Activated CD4-positive, alpha-beta T cell treated with anti-CD3 and anti-CD28 coated beads, Interleukin-2, amount 50 U/mL, for 48 hours (primary cell): ENCODE results near the gene ZFP57.

Experiments used
- DNase-seq, 2 experiments: peaks; one replicate each; pipeline ENCODE4 v3.0.0-alpha.2; 2020

Gene ZFP57

GRCh38 chr6:29651413-29652197, 29.3 kb downstream of the ZFP57 start:
- DNase-seq: no peak

DNA sequence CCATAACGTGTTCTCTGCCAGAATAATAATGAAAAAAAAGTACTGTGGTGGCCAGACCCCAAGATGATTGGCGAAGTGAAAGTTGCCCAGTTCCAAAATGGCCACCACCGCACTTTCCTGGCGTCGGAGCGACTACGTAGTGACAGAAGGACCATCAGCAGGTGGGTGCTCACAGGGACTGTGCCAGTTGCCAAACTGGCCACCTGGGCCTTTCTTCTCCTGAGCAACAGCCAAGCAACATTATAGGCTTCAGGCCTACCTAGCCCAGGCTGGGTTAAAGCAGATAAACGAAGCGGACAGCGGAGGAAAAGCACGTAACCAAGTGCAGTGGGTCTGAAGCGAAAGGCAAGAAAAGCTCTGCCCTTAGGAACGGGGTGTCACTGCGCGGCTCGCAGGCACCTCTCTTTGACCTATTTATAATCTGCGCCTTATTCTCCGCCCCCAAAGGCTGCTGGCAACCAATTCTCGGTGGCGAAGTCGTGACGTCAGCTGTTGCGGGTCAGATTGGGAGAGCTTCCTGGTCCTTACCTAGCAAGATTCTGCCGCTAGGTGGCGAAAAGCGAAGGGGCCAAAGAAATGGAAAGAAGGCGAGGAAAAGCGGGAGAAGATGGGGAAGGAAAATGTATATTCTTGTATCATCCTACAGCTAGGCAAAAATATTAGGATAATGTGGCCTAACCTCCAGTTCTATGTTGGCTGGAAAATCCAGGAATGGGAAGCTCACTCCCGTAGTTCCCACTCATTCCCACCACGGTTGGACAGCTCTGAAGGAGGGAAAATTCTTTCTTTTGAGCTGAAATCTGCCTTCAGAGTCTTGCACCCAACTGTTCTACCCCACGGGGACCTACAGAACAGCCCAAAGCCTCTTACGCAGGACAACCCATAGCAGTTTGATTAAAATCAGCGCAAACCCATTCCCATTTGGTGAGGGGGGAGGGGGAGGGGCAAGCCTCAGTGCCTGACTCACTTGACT, 31.0 kb downstream of the ZFP57 start:
- peak; percentile 98 to 99 for DNase-seq

GRCh38 chr6:29647927-29648642, 32.9 kb downstream of the ZFP57 start:
- no peak for DNase-seq

- DNase-seq: no peak
These were observed 39.4 kb downstream of the ZFP57 start for GRCh38 chr6:29641430-29642148.

DNA sequence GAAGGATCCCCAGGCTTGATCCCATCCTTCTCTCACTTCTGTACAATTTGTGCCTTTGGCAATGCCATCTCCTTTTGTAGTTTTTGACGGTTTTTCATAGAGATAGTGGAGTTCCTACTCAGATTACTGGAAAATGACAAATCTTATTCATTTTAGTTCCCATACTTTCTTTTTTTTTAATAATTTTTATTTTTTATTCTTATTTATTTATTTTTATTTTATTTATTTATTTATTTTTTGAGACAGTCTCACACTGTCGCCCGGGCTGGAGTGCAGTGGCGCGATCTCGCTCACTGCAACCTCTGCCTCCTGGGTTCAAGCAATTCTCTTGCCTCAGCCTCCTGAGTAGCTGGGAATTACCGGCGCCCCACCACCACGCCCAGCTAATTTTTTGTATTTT, 43.7 kb downstream of the ZFP57 start:
- no peak for DNase-seq

DNA sequence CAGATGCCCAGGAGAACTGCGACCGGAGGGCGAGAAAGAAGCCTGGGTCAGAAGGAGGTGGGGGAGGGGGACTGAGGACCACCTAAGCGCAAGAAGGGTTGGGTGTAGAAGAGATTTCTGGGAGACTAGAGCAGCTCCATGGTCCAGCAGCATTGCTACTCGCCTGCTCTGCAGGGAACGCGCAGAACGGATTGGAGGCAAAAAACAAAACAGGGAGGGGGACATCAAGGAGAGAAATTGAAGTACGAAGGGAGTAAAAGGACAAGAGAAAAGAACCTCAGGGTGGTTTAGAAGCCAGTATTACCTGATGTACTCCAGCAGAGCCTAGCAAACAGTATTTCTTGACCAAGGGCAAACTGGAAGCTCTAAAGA, 47.4 kb downstream of the ZFP57 start:
- DNase-seq: no peak

DNA sequence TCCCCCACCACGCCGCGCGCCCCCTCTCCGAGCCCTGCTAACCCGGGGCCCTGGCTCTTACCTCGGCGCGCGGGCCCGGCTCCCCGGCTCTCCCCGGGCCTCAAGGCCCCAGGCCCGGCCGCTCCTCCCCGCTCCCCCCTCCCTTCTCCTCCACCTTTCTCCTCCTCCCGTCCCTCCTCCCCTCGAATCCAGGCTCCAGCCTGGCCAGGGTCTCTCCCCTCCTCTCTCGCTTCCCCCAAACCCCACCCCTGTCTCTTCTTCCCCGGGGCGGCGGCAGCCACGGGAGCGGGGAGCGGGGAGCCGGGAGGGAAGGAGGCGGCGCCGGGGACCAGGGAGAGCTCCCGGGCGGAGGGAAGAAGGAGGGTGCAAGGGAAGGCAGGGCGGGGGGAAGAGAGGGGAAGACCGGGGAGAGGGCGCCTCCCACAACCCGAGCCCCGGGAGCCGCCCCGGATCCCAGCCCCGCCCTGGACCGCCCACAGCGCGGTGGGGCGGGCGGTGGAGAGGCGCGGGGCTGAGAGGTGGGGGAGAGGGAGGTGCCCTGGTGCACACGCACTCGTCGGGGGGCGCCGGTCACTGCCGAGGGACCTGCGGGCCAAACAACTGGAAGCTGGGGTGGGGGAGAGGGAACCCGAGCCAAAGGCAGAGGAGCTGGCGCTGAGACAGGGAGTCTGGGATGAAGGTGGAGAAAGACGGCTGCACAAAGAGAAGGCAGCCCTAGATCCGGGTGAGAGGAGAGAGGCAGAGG, 48.0 kb downstream of the ZFP57 start, which contains the start of gene GABBR1:
TSS of gene GABBR1 (minus strand) at position 395 of the 745 bp plus-strand sequence. CDS start 798 bp downstream, outside the sequence.
- peak; percentile 74 to 82 for DNase-seq

- DNase-seq: peak; percentile 42 to 57
These were observed 48.9 kb downstream of the ZFP57 start for GRCh38 chr6:29631860-29632731.

GRCh38 chr6:29631209-29631810, 49.6 kb downstream of the ZFP57 start:
- no peak for DNase-seq

GRCh38 chr6:29630315-29630714, 50.6 kb downstream of the ZFP57 start:
- no peak for DNase-seq

DNA sequence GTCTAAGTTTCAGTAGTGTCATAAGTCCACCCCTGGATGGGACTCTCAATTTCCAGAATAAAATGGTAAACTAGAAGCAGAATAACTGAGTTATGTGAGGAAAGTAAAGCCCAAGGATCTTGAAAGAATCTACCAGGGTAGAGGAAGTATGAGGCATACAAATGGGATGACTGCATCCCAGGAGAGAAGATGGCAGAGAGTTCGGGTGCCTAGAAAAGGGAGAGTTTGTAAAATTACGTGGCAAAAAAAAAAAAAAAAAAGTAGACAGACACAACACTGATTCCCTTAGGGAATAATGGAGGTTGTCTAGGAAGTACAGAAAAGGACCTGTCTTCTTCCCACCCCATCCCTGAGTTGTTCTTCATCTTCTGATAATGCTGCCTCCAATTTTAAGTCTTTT, 51.4 kb downstream of the ZFP57 start:
- no peak for DNase-seq

GRCh38 chr6:29628419-29629281, 52.3 kb downstream of the ZFP57 start:
- DNase-seq: peak; percentile 70 to 74

GRCh38 chr6:29627755-29628418, 53.1 kb downstream of the ZFP57 start:
- DNase-seq: peak; percentile 65 to 67

DNA sequence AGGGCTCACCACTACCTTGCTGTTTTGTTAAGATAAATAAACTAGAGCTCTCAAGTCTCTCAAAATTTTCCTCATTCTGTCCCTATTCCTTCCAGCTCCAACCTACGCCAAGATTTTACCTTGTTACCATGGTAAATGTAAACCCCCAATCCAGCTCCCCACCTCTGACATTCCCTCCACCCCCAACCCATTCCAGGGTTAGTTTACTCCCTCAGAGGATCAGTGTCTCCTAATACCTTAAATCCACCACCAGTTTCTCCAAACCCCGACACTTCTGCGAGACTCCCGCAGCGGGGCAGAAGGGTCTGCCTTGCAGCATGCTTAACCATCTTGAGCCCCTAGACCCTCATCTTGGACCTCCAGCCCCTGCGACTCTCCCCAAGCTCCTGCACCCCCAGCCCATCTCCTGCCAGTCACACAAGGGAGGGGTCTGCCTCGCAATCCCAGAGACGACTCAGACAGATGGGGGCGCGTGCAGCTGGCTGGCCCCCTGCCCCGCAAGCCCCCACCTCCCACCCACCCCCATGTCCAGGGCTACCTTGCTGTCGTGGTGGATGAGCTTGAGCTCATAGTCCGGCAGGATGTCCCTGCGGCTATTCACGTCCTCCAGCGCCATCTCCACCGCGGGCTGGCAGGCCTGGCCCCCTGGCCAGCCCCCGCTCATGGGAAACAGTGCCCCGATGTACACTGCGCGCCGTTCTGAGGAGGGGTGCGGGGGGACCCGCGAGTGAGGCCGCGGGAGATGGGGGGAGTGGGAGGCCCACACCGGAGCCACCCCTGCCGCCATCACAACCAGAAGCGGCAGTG, 53.8 kb downstream of the ZFP57 start:
- DNase-seq: no peak

- no peak for DNase-seq
These were observed 55.5 kb downstream of the ZFP57 start for GRCh38 chr6:29625337-29625930.

DNA sequence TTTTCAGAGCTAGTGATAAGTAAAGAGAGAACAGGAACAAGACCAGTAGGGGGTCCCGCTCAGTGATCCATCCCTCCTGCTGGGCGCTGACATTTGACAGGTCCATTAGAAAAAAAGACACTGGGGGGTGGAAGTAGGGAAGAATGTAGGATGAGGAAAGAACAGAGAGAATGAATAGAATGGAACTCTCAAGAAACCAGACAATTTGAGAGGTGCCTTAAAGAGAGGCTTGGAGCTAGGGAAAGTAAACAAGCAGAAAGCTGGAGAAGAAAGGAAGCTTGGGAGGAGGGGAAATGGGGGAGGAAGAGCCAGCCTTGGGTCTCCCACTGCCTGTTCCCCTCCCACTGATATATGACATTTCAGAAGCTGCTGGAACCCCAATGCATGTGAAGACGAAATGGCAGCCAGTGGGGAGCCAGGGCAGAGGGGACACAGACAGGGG, 56.4 kb downstream of the ZFP57 start:
- no peak for DNase-seq
